Osteoblast (primary cell): Measurements from ENCODE around the gene RBBP8. TPM values are rescaled to one million over a fixed set of nuclear protein-coding genes. Genes with fewer than 3 reads are reported as not detected.
A peak's percentile ranks its signal among the peaks of the same experiment; 100 is the strongest.

Experiments
- DNase-seq: peaks from one replicate; pipeline ENCODE4 v3.0.0; 2011; ENCODE audit warnings: low spot score, mixed read lengths; ENCODE audit not compliant: insufficient read length; ENCODE audit errors: missing footprints
- H2AFZ ChIP-seq: 2 replicates; pipeline ENCODE4 v1.6.0; 2011; ENCODE audit warnings: mild to moderate bottlenecking, low read length
- H3K27ac ChIP-seq: 2 replicates; pipeline ENCODE4 v1.5.1; 2011; ENCODE audit warnings: mild to moderate bottlenecking, low read depth, low read length, moderate library complexity
- H3K27me3 ChIP-seq: 2 replicates; pipeline ENCODE4 v1.6.0; 2012; ENCODE audit warnings: mild to moderate bottlenecking, control low read depth, inconsistent platforms, low read length, moderate library complexity; ENCODE audit not compliant: insufficient read depth
- H3K36me3 ChIP-seq: 2 replicates; pipeline ENCODE4 v1.5.1; 2011; ENCODE audit warnings: mild to moderate bottlenecking, low read length, control low read depth, moderate library complexity; ENCODE audit not compliant: insufficient read depth
- H3K4me1 ChIP-seq: 2 replicates; pipeline ENCODE4 v1.5.1; 2011; ENCODE audit warnings: mild to moderate bottlenecking, low read length, control low read depth, moderate library complexity; ENCODE audit not compliant: insufficient read depth
- H3K4me2 ChIP-seq: 2 replicates; pipeline ENCODE4 v1.6.0; 2011; ENCODE audit warnings: mild to moderate bottlenecking, low read length; ENCODE audit not compliant: insufficient read depth
- H3K4me3 ChIP-seq: fragments of 200-600 bp; sonication (generic); 3 replicates; pipeline ENCODE4 v1.5.1; 2012; ENCODE audit warnings: mild to moderate bottlenecking, low read length, inconsistent platforms; ENCODE audit not compliant: insufficient read depth
- H3K79me2 ChIP-seq: 2 replicates; pipeline ENCODE4 v1.6.0; 2012; ENCODE audit warnings: mild to moderate bottlenecking, low read length, control low read depth, inconsistent platforms; ENCODE audit not compliant: insufficient read depth
- H3K9me3 ChIP-seq: 2 replicates; pipeline ENCODE4 v1.5.1; 2011; ENCODE audit warnings: low read depth, low read length, control low read depth
- H4K20me1 ChIP-seq: 2 replicates; pipeline ENCODE4 v1.6.0; 2012; ENCODE audit warnings: mild to moderate bottlenecking, low read length, control low read depth; ENCODE audit not compliant: insufficient read depth
- total RNA-seq: library from RNA; depleted of rRNA; stranded (reverse); fragments of >200 nt; gene quantifications from 2 replicates; pipeline ENCODE4 v1.2.3, GENCODE V29; 2012
- TF ChIP-seq, protein P1 (sequence below): IDR thresholded peaks from 2 replicates; pipeline ENCODE4 v1.5.1; 2011; ENCODE audit warnings: mild to moderate bottlenecking, low read depth, low read length, moderate library complexity; ENCODE audit errors: extremely low read depth

RBBP8 gene
- total RNA-seq, 1 donor, result 40.2 TPM

DNA sequence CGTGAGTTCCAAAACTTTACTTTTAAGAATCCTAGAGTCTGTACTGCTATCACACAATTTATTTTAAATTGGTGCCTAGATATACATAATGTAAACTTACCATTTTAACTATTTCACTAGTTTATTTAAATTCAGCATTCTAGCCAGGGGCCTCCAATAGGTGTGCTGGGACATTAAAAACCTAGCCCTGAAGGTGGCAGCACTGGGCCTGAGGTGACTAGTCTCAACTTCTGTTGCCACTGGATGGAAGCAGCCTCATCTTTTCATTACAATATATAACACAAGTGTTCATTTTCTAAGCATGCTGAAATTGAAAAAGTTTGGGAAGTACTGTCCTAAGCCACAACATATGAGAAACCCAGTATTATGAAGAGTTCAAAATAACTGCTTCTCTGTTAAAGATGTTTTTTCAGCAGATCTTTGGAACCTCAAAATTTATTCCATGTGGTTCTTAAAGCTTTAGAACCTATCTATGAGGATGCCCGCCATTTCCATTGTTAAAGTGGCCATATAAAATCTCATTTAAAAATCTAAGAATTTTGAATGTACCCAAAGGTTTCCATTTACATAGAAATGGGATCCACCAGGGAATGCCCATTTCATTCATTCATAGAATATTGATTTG is 2.9 kb upstream of the RBBP8 start:
- Histone ChIP-seq H3K36me3 (no peaks in the 10 kb centered on the region), H3K4me2 (no peak overlapping the region), H4K20me1 (no peaks in the 10 kb centered on the region), H3K9me3 (no peaks in the 10 kb centered on the region), H3K4me1 (peaks cover 12% of the 10 kb centered on the region), H3K27ac (no peak overlapping the region), H2AFZ (no peak overlapping the region), H3K27me3 (no peaks in the 10 kb centered on the region), H3K4me3 (no peak overlapping the region), H3K79me2 (peaks cover 13% of the 10 kb centered on the region)
- TF ChIP-seq, protein P1, sequence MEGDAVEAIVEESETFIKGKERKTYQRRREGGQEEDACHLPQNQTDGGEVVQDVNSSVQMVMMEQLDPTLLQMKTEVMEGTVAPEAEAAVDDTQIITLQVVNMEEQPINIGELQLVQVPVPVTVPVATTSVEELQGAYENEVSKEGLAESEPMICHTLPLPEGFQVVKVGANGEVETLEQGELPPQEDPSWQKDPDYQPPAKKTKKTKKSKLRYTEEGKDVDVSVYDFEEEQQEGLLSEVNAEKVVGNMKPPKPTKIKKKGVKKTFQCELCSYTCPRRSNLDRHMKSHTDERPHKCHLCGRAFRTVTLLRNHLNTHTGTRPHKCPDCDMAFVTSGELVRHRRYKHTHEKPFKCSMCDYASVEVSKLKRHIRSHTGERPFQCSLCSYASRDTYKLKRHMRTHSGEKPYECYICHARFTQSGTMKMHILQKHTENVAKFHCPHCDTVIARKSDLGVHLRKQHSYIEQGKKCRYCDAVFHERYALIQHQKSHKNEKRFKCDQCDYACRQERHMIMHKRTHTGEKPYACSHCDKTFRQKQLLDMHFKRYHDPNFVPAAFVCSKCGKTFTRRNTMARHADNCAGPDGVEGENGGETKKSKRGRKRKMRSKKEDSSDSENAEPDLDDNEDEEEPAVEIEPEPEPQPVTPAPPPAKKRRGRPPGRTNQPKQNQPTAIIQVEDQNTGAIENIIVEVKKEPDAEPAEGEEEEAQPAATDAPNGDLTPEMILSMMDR, result peak; percentile 83
- peak; percentile 26 for DNase-seq

DNA sequence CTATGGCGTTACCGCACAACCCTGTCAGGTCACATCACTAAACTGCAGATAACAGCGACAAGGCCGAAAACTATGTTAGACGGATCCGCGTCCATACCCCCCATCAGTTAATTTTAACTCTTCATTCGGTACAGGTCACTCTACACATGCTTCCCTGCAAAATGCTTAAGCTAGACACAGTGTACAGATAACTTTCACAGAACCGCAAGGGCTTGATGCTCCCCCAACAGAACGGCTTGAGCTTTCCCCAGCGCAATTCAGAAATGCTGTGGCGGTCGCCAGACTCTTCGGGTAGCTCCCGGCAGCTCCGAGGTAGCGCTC is 283 bp upstream of the RBBP8 start:
- H3K27ac ChIP-seq, result peak overlapping the region; percentile 97
- H2AFZ ChIP-seq, result peak overlapping the region; percentile 100
- H3K9me3 ChIP-seq, result no peaks in the 10 kb centered on the region
- H3K4me1 ChIP-seq, result peaks cover 12% of the 10 kb centered on the region
- H3K36me3 ChIP-seq, result no peaks in the 10 kb centered on the region
- no peaks in the 10 kb centered on the region for H4K20me1 ChIP-seq
- H3K4me3 ChIP-seq, result peak overlapping the region; percentile 96
- peaks cover 18% of the 10 kb centered on the region for H3K79me2 ChIP-seq
- no peaks in the 10 kb centered on the region for H3K27me3 ChIP-seq
- TF ChIP-seq, protein P1, result no peak
- peak overlapping the region; percentile 99 for H3K4me2 ChIP-seq
- DNase-seq, result peak; percentile 11

DNA sequence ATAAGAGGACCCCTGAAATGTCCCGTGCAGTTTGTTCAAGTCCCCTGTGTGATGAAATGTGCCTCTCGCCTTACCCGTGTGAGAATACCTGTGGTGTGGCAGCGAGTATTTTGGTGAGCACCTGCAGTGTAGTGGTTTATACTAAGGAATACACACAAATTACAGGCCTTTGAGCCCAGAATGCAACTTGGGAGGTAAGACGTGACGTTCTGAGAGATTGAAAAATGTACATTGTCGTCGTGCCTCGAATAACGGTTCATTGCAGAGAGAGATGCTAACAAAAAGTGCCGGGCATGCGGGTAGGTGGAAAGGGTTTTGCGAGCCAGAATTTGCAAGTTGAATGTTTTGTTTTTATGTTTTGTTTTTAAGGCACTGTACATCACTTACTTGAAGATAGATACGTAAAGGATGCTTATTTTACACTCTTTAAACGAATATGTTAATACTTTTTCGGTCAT is 867 bp downstream of the RBBP8 start:
- Histone ChIP-seq H3K79me2 (peaks cover 18% of the 10 kb centered on the region), H3K36me3 (no peaks in the 10 kb centered on the region), H3K4me2 (peak overlapping the region; percentile 99), H3K4me1 (peaks cover 12% of the 10 kb centered on the region), H3K27me3 (no peaks in the 10 kb centered on the region), H2AFZ (peak overlapping the region; percentile 100), H4K20me1 (no peaks in the 10 kb centered on the region), H3K27ac (peak overlapping the region; percentile 97), H3K9me3 (no peaks in the 10 kb centered on the region), H3K4me3 (peak overlapping the region; percentile 96)
- TF ChIP-seq, protein P1, result no peak
- peak; percentile 59 for DNase-seq

DNA sequence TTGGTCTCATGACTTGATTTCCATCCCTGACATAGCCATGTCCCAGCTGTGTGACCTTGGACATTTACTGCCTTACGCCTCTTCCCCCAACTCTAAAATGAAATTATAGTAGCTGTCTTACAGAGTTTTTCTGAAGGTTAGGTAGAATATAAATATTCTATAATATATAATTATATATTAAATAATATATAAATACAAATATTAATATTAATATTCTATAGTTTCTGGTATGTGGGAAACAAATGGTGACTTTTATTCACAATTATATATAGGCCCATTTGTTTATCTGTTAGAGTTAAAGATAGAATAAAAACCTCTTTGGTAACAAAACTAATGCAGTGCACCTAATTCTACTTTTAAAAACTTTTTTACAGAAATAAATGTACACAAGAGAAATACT is 1.7 kb downstream of the RBBP8 start:
- no peak overlapping the region for H3K4me3 ChIP-seq
- peaks cover 18% of the 10 kb centered on the region for H3K79me2 ChIP-seq
- H3K4me1 ChIP-seq, result peaks cover 12% of the 10 kb centered on the region
- H3K4me2 ChIP-seq, result peak overlapping the region; percentile 99
- no peaks in the 10 kb centered on the region for H4K20me1 ChIP-seq
- H2AFZ ChIP-seq, result no peak overlapping the region
- no peaks in the 10 kb centered on the region for H3K9me3 ChIP-seq
- H3K27ac ChIP-seq, result no peak overlapping the region
- TF ChIP-seq, protein P1, result no peak
- no peaks in the 10 kb centered on the region for H3K36me3 ChIP-seq
- DNase-seq, result no peak
- no peaks in the 10 kb centered on the region for H3K27me3 ChIP-seq
